GM12872 (cell line): Measurements from ENCODE around the gene VIT.

Experiments
- TF ChIP-seq, protein P1 (sequence below): IDR thresholded peaks from 3 replicates; pipeline ENCODE4 v1.5.1; 2011; ENCODE audit warnings: low read depth, mild to moderate bottlenecking, low read length, moderate library complexity; ENCODE audit not compliant: insufficient read depth

VIT gene

DNA sequence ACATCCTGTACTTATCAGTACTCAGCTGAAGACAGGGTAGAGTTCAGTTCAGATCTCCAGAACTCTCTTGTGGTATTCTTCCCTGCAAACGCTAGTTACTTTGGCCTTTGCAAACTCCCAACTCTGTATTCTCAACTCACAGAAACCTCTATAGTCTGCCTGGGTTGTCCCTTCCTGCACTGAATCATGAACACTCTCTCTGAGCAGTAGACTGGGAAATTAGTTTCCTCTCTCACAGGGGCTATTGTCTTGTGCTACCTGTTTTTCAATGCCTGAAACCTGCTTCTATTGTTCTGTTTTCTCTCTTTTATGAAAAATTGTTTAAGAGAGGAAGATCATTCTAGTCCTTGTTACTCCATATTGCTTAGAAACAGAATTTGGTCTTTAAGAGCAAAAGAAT is 134.7 kb downstream of the VIT start:
- TF ChIP-seq, protein P1, sequence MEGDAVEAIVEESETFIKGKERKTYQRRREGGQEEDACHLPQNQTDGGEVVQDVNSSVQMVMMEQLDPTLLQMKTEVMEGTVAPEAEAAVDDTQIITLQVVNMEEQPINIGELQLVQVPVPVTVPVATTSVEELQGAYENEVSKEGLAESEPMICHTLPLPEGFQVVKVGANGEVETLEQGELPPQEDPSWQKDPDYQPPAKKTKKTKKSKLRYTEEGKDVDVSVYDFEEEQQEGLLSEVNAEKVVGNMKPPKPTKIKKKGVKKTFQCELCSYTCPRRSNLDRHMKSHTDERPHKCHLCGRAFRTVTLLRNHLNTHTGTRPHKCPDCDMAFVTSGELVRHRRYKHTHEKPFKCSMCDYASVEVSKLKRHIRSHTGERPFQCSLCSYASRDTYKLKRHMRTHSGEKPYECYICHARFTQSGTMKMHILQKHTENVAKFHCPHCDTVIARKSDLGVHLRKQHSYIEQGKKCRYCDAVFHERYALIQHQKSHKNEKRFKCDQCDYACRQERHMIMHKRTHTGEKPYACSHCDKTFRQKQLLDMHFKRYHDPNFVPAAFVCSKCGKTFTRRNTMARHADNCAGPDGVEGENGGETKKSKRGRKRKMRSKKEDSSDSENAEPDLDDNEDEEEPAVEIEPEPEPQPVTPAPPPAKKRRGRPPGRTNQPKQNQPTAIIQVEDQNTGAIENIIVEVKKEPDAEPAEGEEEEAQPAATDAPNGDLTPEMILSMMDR: no peak

- TF ChIP-seq, protein P1: no peak
These were observed 137.7 kb downstream of the VIT start for GRCh38 chr2:36834203-36834602.

- TF ChIP-seq, protein P1: no peak
These were observed 138.4 kb downstream of the VIT start for GRCh38 chr2:36834731-36835524.

- TF ChIP-seq, protein P1: no peak
These were observed 143.6 kb downstream of the VIT start for GRCh38 chr2:36839976-36840617.

GRCh38 chr2:36843838-36844237 is 147.3 kb downstream of the VIT start:
- TF ChIP-seq, protein P1: no peak

DNA sequence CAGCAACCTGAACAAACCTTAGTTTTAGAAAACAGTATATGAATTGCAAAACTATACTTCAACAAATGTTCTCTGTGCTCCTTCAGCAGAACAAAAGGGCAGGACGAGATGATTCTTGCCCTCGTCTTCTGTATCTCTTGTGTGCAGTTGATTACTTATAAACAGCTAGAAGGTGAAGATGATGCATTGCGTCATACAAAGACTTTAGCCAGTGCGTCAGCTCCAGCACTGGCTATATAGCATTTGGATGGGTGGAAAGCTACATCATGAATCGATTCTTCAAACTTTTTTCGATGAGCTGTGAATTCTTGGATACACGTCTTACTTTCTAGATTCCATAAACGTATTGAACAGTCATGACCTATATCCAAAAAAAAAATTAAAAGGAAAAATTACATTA is 152.8 kb downstream of the VIT start:
- TF ChIP-seq, protein P1: no peak

DNA sequence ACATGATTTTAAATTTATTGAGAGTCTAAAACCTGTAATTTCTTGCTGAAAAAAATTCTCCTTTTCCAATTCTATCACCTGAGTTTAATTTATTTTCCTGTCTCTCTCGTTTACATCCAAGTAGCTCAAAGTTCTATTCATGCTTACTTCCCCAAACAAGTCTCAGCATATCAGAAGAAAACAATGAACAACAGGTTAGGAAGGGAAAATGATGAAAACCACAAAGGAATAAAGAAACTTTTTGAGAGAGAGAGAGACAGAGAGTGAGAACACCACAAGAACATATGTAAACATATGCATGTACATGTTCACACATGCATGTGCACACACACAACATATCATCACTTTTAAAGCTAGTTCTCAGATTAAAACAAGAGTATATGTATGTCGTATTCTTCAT is 157.7 kb downstream of the VIT start:
- TF ChIP-seq, protein P1: no peak
